T-helper 17 cell (primary cell): ENCODE measurements around the gene ENG. TPM values are rescaled to one million over a fixed set of nuclear protein-coding genes. Genes with fewer than 3 reads are reported as not detected.
"Not testable (repeated sequence)": the region's sequence is repeated elsewhere in the genome, so short reads cannot be mapped to it uniquely, and the experiment has no call there.

Experiments used
- ATAC-seq: fragments of 150-1000 bp; cut with Tn5 transposase; 2 replicates; pipeline ENCODE4 v1.10.0; 2021; ENCODE audit warnings: mild to moderate bottlenecking, moderate library complexity
- DNase-seq, 3 donors: peaks; one replicate each; pipeline versions ENCODE4 v3.0.0 to v3.0.0-alpha.2; 2020 to 2021
- H3K9me3 ChIP-seq: one replicate; pipeline ENCODE4 v1.7.0; 2013; ENCODE audit warnings: low read length, mild to moderate bottlenecking; ENCODE audit not compliant: control insufficient read depth, poor library complexity, severe bottlenecking
- H3K27ac Mint-ChIP-seq: one replicate; pipeline ENCODE4 v1.8.0; 2022; ENCODE audit warnings: mild to moderate bottlenecking, moderate library complexity, mixed read lengths
- H3K27me3 Mint-ChIP-seq: one replicate; pipeline ENCODE4 v1.8.0; 2022; ENCODE audit warnings: mixed read lengths
- H3K36me3 Mint-ChIP-seq: one replicate; pipeline ENCODE4 v1.8.0; 2022; ENCODE audit warnings: low read depth, mixed read lengths
- H3K4me1 Mint-ChIP-seq: one replicate; pipeline ENCODE4 v1.8.0; 2022; ENCODE audit warnings: mild to moderate bottlenecking, mixed read lengths
- H3K4me3 Mint-ChIP-seq: one replicate; pipeline ENCODE4 v1.8.0; 2022; ENCODE audit warnings: mild to moderate bottlenecking, moderate library complexity, mixed read lengths
- total RNA-seq, 4 donors: library from RNA in 2 of 4; stranded (reverse) in 2 of 4; gene quantifications; one replicate each; pipeline ENCODE4 v1.2.3 and lab custom pipeline; 2022 to 2026

Gene ENG
- total RNA-seq, 2 donors from 2014 or later = 3.2 to 6.4 TPM

DNA sequence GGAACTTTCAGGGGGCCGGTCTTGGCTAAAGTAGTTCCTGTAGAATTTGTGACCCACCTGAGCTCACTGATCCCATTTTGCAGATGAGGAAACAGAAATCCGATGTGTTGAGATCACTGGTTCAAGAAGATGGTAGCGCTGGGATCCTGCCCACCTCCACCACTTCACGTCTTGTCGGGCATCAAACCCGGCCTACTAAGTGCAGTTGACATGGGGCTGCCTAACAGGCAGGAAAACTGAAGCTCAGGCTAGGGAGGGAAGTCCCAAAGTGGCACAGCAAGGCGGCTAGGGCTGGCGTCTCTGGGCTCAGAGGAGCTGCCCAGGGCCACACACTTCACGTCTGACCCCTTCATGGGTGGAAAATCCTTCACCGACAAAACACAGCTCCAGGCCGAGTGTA is 502 bp upstream of the ENG start:
- Mint-ChIP-seq H3K4me3 (peak overlapping the region; percentile 55), H3K27me3 (no peaks in the 10 kb centered on the region), H3K36me3 (no peaks in the 10 kb centered on the region), H3K27ac (peak overlapping the region; percentile 11), H3K4me1 (peaks cover 15% of the 10 kb centered on the region)
- no peaks in the 10 kb centered on the region for H3K9me3 ChIP-seq
- ATAC-seq = no peak
- DNase-seq = no peak

DNA sequence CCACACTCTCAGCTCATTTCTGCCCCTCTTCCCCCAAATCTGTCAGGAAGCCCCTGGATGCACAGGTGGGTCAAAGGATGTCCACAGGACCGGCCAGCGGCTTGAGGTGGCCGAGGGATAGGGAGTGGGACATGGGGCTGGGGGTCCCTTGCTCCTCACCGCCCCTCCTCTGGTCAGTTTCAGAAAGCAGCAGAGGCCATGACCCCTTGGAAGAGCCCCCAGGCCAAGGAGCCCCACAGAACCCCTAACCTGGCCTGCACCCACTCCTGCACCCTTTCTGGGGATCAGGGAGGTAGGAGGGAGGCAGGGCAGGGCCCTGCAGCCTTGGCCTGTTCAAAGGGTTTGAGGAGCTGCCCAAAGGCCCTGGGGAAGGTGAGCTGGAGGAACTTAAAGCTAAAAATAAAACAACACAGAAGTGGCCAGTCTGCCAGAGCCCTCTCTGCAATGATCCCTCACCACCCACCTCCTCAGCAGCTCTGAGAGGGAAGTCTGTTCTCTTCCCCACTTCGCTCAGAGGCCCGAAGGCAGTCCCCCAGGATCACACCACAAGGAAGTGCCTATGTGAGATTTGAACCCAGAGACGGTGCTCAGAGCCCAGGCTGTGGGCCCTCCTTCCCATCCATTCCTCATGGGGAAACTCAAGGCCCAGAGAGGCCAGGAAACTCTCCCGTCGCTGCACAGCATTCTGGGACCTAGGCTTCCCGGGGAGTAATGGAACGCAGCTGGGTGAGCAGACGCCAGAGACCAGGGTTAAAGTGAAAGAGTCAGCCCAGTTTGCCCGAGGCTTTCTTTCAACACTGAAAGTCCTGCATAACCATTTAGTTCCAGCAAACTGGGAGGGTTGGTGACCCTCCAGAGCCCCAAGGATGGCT is 910 bp downstream of the ENG start:
- Mint-ChIP-seq H3K4me3 (peak overlapping the region; percentile 92), H3K4me1 (peaks cover 15% of the 10 kb centered on the region), H3K27ac (peak overlapping the region; percentile 67), H3K27me3 (no peaks in the 10 kb centered on the region), H3K36me3 (no peaks in the 10 kb centered on the region)
- ATAC-seq (peak; percentile 47), DNase-seq (no peak)
- no peaks in the 10 kb centered on the region for H3K9me3 ChIP-seq

DNA sequence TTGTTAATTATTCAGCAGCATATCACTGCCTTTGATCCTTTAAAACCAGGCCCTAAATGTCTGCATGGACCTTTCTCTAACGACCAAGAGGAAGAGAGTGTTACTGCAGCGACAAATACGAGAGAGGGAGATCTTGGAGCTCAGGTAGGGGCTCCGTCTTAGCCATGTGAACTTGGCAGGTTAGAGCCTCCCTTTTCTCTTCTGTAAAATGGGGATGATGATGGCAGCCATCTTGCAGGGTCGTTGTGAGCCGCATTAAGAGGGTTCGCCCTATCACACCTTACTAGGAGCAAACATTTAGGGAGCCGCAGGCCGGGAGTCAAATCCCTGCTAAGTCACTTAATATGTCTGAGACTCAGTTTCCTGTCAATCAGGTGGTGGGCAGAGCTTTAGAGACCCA is 1.6 kb downstream of the ENG start:
- DNase-seq = no peak
- Mint-ChIP-seq H3K27ac (peak overlapping the region; percentile 67), H3K4me3 (peak overlapping the region; percentile 60)

DNA sequence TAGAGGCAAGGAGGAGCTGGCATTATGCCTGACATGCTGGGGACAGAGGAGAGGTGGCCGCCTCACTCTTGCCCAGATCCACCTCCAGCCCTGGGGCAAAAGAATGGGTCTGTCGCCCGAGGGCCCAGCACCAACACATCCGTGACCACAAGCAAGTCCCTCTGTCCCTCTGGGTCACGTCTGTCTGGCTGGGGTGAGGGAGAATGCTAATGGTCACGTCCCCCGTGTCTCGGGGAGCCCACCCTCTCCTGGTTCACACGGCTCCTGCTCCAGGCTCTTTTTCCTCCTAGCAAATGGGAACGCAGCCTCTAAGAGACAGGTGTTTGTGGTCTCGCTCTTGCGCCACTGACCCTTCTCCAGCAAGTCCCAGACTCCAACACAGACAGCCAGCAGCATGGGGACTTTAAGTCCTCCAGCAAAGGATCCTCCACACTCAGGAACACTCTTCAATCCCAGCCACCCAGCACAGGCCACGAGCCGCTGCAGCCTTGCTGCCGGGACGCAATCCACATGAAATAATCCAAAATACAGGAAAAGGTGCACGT is 4.1 kb downstream of the ENG start:
- DNase-seq (no peak), ATAC-seq (no peak)
- Mint-ChIP-seq H3K4me3 (no peak overlapping the region), H3K4me1 (peaks cover 7% of the 10 kb centered on the region), H3K27ac (no peak overlapping the region), H3K36me3 (no peaks in the 10 kb centered on the region), H3K27me3 (no peaks in the 10 kb centered on the region)
- H3K9me3 ChIP-seq = no peaks in the 10 kb centered on the region

More for the DNA sequence above, 1.6 kb downstream of the ENG start:
- Mint-ChIP-seq H3K36me3 (no peaks in the 10 kb centered on the region), H3K4me1 (peaks cover 14% of the 10 kb centered on the region), H3K27me3 (no peaks in the 10 kb centered on the region)
- no peak for ATAC-seq
- H3K9me3 ChIP-seq = no peaks in the 10 kb centered on the region

DNA sequence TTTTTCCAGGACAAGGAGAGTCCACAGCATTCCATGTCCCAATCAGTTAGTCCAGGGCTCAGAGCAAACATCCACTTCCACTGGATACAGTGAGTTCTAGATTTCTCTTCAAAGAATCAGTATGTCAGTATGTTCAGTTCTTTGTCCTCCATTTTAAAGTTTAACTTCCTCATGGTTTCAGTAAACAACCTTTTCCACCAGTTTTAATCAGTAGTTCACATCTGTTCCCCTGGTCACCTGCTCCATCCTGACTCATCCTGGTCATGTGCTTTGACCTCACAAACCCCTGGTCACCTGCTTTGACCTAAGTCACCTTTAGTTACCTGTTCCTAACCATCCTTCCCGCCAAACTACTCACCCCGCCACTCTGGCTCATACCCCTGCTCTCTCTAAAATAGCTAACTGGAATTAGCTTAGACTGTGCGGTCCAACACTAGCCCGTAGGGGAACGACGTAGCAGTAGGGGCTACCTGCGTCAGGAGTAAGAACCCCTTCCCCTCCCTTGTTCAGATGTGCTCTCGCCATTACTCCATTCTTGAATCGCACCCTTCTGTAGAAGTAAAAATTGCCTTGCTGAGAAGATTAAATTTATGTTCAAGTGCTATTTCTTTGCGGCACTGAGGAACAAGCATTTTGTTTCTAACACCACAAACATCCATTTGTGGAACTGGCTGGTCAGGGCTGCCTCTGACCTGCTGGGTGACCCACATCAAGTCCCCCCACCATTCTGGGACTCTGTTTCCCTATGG is 5.5 kb downstream of the ENG start:
- no peak for DNase-seq
- no peak overlapping the region for H3K4me3 Mint-ChIP-seq
- no peaks in the 10 kb centered on the region for H3K36me3 Mint-ChIP-seq
- ATAC-seq = no peak
- H3K4me1 Mint-ChIP-seq = peaks cover 2% of the 10 kb centered on the region
- H3K27ac Mint-ChIP-seq = no peak overlapping the region
- no peaks in the 10 kb centered on the region for H3K27me3 Mint-ChIP-seq
- H3K9me3 ChIP-seq = no peaks in the 10 kb centered on the region

DNA sequence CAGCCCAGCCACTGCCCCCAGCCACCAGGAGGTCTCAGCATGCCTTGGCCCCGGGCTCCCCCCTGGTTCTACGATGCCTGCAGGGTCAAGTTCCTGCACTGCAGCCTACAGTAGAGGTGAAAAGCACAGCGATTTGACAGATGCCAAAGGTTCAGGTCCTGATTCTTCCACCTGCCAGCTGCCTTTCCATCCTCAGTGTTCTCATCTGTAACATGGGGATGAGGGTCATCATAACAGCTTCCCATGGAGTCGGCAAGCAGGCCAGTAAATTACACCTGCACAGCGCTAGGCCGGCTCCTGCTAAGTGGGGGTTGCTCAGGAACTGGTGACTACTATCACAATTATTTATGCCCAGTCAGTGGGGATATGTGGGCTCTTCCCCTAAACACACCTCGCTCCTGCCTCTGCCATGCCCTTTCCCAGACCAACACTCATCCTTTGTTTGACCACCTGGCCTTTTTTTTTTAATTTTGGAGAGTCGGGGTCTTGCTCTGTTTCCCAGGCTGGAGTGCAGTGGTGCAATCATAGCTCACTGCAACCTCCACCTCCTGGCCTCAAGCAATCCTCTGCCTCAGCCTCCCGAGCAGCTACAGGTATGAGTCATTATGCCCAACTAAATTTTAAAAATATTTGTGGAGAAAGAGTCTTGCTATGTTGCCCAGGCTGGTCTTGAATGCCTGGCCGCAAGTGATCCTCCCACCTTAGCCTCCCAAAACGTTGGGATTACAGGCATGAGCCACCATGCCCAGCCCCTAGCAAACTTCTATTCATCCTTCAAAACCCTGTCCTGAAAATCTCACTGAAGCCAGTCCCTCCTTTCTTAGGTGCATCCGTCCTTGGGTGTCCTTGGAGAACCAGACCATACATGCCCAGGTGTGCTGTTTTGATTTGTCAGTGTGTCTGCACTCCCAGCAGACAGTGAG is 6.4 kb downstream of the ENG start:
- DNase-seq = no peak
- no peaks in the 10 kb centered on the region for H3K4me1 Mint-ChIP-seq
- H3K4me3 Mint-ChIP-seq = no peak overlapping the region
- no peak for ATAC-seq
- no peaks in the 10 kb centered on the region for H3K36me3 Mint-ChIP-seq
- no peaks in the 10 kb centered on the region for H3K27me3 Mint-ChIP-seq
- no peaks in the 10 kb centered on the region for H3K9me3 ChIP-seq
- H3K27ac Mint-ChIP-seq = no peak overlapping the region

DNA sequence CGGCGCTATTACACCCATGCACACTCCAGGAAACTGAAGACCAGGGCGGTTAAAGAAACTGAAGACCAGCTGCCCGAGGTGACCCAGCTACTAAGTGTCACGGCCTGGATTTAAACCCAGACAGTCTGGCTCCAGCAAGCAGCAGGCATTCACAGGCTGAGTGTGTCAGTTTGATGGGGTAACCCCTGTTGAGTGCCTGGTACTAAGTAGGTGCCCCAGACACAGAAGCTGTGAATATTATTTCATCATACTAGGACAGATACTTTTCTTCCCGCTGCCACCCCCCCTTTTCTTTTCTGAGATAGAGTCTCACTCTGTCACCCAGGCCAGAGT is 7.3 kb downstream of the ENG start:
- no peaks in the 10 kb centered on the region for H3K27me3 Mint-ChIP-seq
- ATAC-seq (no peak), DNase-seq (no peak)

DNA sequence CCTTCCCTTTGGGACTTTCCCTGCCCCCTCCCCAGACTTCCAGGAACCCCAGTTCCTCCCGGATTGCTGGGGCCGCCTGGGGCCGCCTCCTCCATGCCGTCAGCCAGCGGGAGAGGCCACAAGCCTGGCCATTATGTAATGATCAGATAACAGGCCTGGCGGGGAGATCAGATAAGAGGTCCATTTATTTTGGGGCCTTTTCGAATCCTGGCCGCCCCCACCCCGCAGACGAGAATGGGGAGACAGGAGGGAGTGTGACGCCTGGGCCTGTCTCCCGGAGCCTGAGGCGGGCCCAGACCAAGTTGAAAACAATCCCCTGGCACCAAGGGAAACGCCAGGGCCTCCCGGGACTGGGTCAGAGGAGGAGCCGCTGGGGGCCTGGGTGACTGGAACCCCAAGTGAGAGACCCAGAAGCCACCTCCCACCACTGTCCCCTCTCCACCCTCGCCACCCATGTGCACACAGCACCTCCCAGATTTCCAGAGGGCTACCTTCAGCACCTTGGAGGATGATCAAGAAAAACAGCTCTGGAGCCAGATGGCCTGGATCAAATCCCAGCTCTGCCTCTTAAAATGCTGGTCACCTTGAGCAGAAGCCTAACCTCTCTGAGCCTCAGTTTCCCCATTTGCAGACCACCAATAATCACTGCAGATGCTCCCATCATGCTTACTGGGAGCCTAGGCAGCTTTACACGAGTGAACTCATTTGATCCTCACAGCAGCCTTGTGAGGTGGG is 7.8 kb downstream of the ENG start:
- no peaks in the 10 kb centered on the region for H3K36me3 Mint-ChIP-seq
- DNase-seq (no peak), ATAC-seq (no peak)
- no peak overlapping the region for H3K4me3 Mint-ChIP-seq
- no peaks in the 10 kb centered on the region for H3K9me3 ChIP-seq
- H3K27ac Mint-ChIP-seq = no peak overlapping the region
- H3K27me3 Mint-ChIP-seq = no peaks in the 10 kb centered on the region
- H3K4me1 Mint-ChIP-seq = no peaks in the 10 kb centered on the region

More for the DNA sequence above, 7.3 kb downstream of the ENG start:
- Mint-ChIP-seq H3K36me3 (no peaks in the 10 kb centered on the region), H3K27ac (no peak overlapping the region), H3K4me1 (no peaks in the 10 kb centered on the region), H3K4me3 (no peak overlapping the region)
- H3K9me3 ChIP-seq = no peaks in the 10 kb centered on the region

DNA sequence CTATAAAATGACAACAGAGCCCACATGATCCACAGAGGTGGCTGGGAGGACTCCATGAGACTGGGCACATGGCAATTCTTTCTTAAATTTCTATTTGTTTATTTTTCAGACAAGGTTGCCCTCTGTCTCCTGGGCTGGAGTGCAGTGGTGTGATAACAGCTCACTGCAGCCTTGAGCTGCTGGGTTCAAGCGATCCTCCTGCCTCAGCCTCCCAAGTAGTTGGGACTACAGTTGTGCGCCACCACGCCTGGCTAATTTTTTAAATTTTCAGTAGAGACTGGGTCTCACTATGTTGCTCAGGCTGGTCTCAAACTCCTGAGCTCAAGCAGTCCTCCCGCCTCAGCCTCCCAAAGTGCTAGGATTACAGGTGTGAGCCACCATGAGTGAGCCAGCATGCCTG is 8.8 kb downstream of the ENG start:
- H3K4me1 Mint-ChIP-seq, ATAC-seq, H3K27ac Mint-ChIP-seq, DNase-seq, H3K36me3 Mint-ChIP-seq, H3K4me3 Mint-ChIP-seq, H3K27me3 Mint-ChIP-seq, H3K9me3 ChIP-seq: not testable (repeated sequence)

DNA sequence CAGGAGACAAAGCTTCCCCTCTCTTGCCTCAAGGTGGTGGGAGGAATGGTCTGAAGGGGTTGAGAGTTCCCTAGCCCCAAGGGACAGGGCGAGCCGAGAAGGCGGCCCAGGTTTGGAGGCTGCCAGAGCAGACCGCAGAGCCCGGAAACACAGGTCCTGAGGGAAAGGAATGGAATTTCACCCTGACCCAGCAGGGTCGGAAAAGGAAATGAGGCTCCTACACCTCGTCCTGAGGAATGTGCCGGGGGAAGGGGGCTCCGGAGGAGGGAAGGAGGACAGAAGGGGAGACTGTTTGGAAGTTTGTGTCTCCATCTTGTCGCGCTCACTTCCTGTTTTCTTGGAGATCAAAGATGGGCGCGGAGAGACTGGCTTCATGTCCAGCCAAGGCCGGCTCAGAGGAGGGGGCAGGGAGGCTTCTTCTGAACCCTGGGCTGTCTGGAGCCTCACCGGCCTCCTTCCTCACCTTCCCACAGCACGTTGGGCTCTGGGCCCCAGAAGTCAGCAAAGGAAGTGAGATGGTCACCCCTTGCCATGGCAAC is 9.6 kb downstream of the ENG start:
- no peaks in the 10 kb centered on the region for H3K36me3 Mint-ChIP-seq
- no peak overlapping the region for H3K4me3 Mint-ChIP-seq
- ATAC-seq = no peak
- H3K27me3 Mint-ChIP-seq = no peaks in the 10 kb centered on the region
- no peaks in the 10 kb centered on the region for H3K9me3 ChIP-seq
- H3K4me1 Mint-ChIP-seq = no peaks in the 10 kb centered on the region
- H3K27ac Mint-ChIP-seq = no peak overlapping the region
- DNase-seq = no peak

DNA sequence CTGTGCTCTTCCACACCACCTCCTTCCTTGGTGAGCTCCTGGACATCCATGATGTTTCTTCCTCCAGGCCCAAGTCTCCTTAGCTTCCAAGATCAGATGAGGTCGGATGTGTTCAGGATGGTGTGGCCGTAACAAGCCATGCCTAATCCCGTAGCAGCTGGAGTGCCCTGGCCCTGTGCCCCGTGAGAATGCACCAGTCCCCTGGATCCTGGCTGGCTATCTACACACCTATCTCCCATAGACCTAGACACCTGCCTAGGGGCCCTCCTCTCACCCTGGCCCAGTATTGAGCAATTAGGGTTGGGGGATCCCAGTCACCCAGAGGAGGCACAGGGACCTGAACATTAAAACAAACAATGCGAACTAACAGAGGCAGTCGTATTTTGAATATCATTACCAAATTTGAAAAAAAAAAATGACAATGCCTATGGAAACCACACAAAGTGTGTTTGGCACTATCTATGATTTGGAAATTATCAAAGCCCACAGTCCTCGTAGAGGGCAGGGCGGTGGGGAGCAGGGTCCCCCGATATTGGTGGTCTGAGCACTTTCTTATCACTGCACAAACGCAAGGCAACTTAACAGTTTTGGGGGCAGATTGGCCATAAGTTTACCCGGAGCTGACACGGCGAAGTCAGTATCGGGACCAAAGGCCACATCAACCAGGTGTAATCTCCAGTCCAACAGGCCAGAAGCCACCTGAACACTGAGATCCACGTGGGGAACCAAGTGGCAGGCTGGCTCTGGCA is 13.2 kb downstream of the ENG start:
- no peak overlapping the region for H3K4me3 Mint-ChIP-seq
- H3K36me3 Mint-ChIP-seq = no peaks in the 10 kb centered on the region
- no peak overlapping the region for H3K27ac Mint-ChIP-seq
- H3K27me3 Mint-ChIP-seq = no peaks in the 10 kb centered on the region
- no peaks in the 10 kb centered on the region for H3K9me3 ChIP-seq
- ATAC-seq (no peak), DNase-seq (no peak)
- H3K4me1 Mint-ChIP-seq = peaks cover 7% of the 10 kb centered on the region
